Measurements from ENCODE around the gene FANCM.

GRCh38 chr14:45095143-45095542 is 40.6 kb upstream of the FANCM start:
- no peak for TF ChIP-seq CTCF (IDR thresholded peaks at IDR 0.05)
- no peak for TF ChIP-seq POLR2AphosphoS5 (IDR thresholded peaks at IDR 0.05; ENCODE audit: low read depth, low read length)
- no peak for TF ChIP-seq SIN3A (IDR thresholded peaks at IDR 0.05; ENCODE audit: borderline replicate concordance, insufficient read depth, low read depth, low read length)
- TF ChIP-seq TCF7L2 (IDR thresholded peaks at IDR 0.05; ENCODE audit: low read depth, low read length) = no peak

All from Panc1 (cell line).